ENCODE data around the gene PCDHA11.
"Not testable (repeated sequence)": the region's sequence is repeated elsewhere in the genome, so short reads cannot be mapped to it uniquely, and the experiment has no call there.

PCDHA11 gene, protein sequence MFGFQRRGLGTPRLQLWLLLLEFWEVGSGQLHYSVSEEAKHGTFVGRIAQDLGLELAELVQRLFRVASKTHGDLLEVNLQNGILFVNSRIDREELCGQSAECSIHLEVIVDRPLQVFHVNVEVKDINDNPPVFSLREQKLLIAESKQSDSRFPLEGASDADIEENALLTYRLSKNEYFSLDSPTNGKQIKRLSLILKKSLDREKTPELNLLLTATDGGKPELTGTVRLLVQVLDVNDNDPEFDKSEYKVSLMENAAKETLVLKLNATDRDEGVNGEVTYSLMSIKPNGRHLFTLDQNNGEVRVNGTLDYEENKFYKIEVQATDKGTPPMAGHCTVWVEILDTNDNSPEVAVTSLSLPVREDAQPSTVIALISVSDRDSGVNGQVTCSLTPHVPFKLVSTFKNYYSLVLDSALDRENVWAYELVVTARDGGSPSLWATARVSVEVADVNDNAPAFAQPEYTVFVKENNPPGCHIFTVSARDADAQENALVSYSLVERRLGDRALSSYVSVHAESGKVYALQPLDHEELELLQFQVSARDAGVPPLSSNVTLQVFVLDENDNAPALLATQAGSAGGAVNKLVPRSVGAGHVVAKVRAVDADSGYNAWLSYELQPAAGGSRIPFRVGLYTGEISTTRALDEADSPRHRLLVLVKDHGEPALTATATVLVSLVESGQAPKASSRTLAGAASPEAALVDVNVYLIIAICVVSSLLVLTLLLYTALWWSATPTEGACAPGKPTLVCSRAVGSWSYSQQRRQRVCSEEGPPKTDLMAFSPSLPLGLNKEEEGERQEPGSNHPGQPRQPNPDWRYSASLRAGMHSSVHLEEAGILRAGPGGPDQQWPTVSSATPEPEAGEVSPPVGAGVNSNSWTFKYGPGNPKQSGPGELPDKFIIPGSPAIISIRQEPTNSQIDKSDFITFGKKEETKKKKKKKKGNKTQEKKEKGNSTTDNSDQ

GRCh38 chr5:140868721-140869554 is at the start of gene PCDHA11:
TSS of gene PCDHA11 (plus strand) at chr5:140868957. CDS start at chr5:140869104, 147 bp downstream.
- H3K4me3 ChIP-seq (ENCODE audit: low read depth, low read length) = no peak within 1 kb of the TSS
- TF ChIP-seq CTCF (IDR thresholded peaks at IDR 0.05; ENCODE audit: borderline replicate concordance, insufficient read depth, low read depth, low read length) = no peak

- peak; percentile 43; the same call in 1 of the 2 replicates for TF ChIP-seq CTCF (IDR thresholded peaks at IDR 0.05; ENCODE audit: borderline replicate concordance, insufficient read depth, low read depth, low read length)
- H3K4me3 ChIP-seq (ENCODE audit: low read depth, low read length) = no peak within 1 kb of the TSS
Measured at GRCh38 chr5:140821375-140822280, 47.1 kb upstream of the PCDHA11 start, which contains the start of gene PCDHA5. TSS of gene PCDHA5 (plus strand) at chr5:140821613.

DNA sequence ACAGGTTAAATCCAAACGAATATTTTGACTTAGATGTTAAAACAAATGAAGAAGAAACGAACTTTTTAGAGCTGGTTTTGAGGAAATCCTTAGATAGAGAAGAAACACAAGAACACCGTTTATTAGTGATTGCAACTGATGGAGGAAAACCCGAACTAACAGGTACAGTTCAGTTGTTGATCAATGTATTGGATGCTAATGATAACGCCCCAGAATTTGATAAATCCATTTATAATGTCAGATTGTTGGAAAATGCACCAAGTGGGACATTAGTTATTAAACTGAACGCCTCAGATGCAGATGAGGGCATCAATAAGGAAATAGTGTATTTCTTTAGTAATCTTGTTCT is 46.5 kb upstream of the PCDHA11 start:
- no peak for TF ChIP-seq CTCF (IDR thresholded peaks at IDR 0.05; ENCODE audit: borderline replicate concordance, insufficient read depth, low read depth, low read length)
- H3K4me3 ChIP-seq (ENCODE audit: low read depth, low read length) = no peak overlapping the region

DNA sequence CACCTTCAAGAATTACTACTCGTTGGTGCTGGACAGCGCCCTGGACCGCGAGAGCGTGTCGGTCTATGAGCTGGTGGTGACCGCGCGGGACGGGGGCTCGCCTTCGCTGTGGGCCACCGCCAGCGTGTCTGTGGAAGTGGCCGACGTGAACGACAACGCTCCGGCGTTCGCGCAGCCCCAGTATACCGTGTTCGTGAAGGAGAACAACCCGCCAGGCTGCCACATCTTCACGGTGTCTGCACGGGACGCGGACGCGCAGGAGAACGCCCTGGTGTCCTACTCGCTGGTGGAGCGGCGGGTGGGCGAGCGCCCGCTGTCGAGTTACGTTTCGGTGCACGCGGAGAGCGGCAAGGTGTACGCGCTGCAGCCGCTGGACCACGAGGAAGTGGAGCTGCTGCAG is 45.8 kb upstream of the PCDHA11 start:
- H3K4me3 ChIP-seq (ENCODE audit: low read depth, low read length) = not testable (repeated sequence)

DNA sequence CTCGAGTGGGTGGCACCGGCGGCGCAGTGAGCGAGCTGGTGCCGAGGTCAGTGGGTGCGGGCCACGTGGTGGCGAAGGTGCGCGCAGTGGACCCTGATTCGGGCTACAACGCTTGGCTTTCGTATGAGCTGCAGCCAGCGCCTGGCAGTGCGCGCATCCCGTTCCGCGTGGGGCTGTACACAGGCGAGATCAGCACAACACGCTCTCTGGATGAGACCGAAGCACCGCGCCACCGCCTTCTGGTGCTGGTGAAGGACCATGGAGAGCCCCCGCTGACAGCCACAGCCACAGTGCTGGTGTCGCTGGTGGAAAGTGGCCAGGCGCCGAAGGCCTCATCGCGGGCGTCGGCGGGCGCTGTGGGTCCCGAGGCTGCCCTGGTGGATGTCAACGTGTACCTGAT is 45.3 kb upstream of the PCDHA11 start:
- TF ChIP-seq CTCF (IDR thresholded peaks at IDR 0.05; ENCODE audit: borderline replicate concordance, insufficient read depth, low read depth, low read length) = no peak
- H3K4me3 ChIP-seq (ENCODE audit: low read depth, low read length) = no peak overlapping the region

DNA sequence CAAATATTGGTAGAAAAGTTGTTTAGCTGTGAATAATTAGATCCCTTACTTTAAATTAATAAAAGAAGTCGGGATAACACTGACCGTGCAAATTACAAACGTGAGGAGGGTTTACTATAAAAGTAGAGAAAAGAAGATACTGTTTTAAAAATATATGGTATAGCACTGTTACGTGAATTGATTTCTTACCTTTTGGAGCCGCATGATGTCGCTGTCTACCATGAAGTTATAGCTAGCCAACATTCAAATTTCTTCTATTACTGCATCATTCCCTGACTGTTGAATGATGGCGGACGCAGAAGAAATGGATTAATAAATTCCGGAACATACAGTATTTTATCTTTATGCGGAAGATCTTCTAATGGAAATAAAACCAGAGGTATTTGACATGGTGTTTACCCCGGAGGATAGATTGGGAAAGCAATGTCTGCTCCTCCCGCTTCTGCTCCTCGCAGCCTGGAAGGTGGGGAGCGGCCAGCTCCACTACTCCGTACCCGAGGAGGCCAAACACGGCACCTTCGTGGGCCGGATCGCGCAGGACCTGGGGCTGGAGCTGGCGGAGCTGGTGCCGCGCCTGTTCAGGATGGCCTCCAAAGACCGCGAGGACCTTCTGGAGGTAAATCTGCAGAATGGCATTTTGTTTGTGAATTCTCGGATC is 40.9 kb upstream of the PCDHA11 start, which contains the start of gene PCDHA6:
PCDHA6 (plus strand) TSS at position 257 of the 658 bp plus-strand sequence; CDS start at position 389, 132 bp downstream.
- H3K4me3 ChIP-seq (ENCODE audit: low read depth, low read length) = no peak within 1 kb of the TSS
- TF ChIP-seq CTCF (IDR thresholded peaks at IDR 0.05; ENCODE audit: borderline replicate concordance, insufficient read depth, low read depth, low read length) = no peak

Measured in GM12875 (cell line).